GM23338 (cell line): Measurements from ENCODE around the gene FCER2. TPM values are rescaled to one million over a fixed set of nuclear protein-coding genes. Genes with fewer than 3 reads are reported as not detected.

ENCODE experiments used
- ATAC-seq: fragments of 200-7000 bp; cut with Tn5 transposase; 3 replicates; pipeline ENCODE4 v1.9.1; 2020
- DNase-seq: peaks from one replicate; pipeline ENCODE4 v3.0.0-alpha.2; 2015; ENCODE audit warnings: low spot score
- H2AFZ ChIP-seq: fragments of 200-600 bp; sonication (generic); 2 replicates; pipeline ENCODE4 v1.8.0; 2016; ENCODE audit warnings: antibody characterized with exemption, mild to moderate bottlenecking, moderate library complexity
- H3F3A ChIP-seq: fragments of 200-600 bp; sonication (generic); replicated peaks from 2 replicates; pipeline ENCODE4 v1.8.0; 2017; ENCODE audit warnings: antibody characterized with exemption, mixed run types, low read depth
- H3K27ac ChIP-seq: fragments of 200-600 bp; sonication (generic); 2 replicates; pipeline ENCODE4 v1.6.1; 2016; ENCODE audit warnings: low read depth
- H3K27me3 ChIP-seq: fragments of 200-600 bp; sonication (generic); 2 replicates; pipeline ENCODE4 v1.8.0; 2016; ENCODE audit warnings: mild to moderate bottlenecking, mixed run types, moderate library complexity; ENCODE audit not compliant: insufficient read depth
- H3K36me3 ChIP-seq: fragments of 200-600 bp; sonication (generic); 2 replicates; pipeline ENCODE4 v1.8.0; 2016; ENCODE audit warnings: mild to moderate bottlenecking; ENCODE audit not compliant: insufficient read depth
- H3K4me1 ChIP-seq: fragments of 200-600 bp; sonication (generic); 2 replicates; pipeline ENCODE4 v1.8.0; 2016; ENCODE audit warnings: mild to moderate bottlenecking, moderate library complexity; ENCODE audit not compliant: insufficient read depth
- H3K4me2 ChIP-seq: fragments of 200-600 bp; sonication (generic); 2 replicates; pipeline ENCODE4 v1.7.1; 2017; ENCODE audit warnings: mixed run types
- H3K4me3 ChIP-seq: fragments of 200-600 bp; sonication (generic); 2 replicates; pipeline ENCODE4 v1.6.1; 2016; ENCODE audit warnings: mixed run types
- H3K79me2 ChIP-seq: fragments of 200-600 bp; sonication (generic); replicated peaks from 2 replicates; pipeline ENCODE4 v1.8.0; 2017; ENCODE audit warnings: mild to moderate bottlenecking; ENCODE audit not compliant: insufficient read depth
- H3K9me2 ChIP-seq: fragments of 200-600 bp; sonication (generic); 2 replicates; pipeline ENCODE4 v1.8.0; 2017; ENCODE audit not compliant: insufficient read depth
- H4K20me1 ChIP-seq: fragments of 200-600 bp; sonication (generic); replicated peaks from 2 replicates; pipeline ENCODE4 v1.8.0; 2017; ENCODE audit warnings: mild to moderate bottlenecking; ENCODE audit not compliant: insufficient read depth
- H3K27ac Mint-ChIP-seq: 2 replicates; pipeline ENCODE4 v1.8.0; 2020; ENCODE audit warnings: inconsistent platforms, mild to moderate bottlenecking, moderate library complexity, mixed read lengths
- H3K27me3 Mint-ChIP-seq: 3 replicates; pipeline ENCODE4 v1.8.0; 2022; ENCODE audit warnings: low read depth, mild to moderate bottlenecking, moderate library complexity, mixed read lengths, inconsistent platforms; ENCODE audit not compliant: insufficient read depth, poor library complexity
- H3K36me3 Mint-ChIP-seq: 3 replicates; pipeline ENCODE4 v1.8.0; 2021; ENCODE audit warnings: low read depth, mild to moderate bottlenecking, inconsistent platforms, moderate library complexity, mixed read lengths
- H3K4me1 Mint-ChIP-seq: 3 replicates; pipeline ENCODE4 v1.8.0; 2020; ENCODE audit warnings: mild to moderate bottlenecking, inconsistent platforms, mixed read lengths
- H3K4me3 Mint-ChIP-seq: 3 replicates; pipeline ENCODE4 v1.8.0; 2021; ENCODE audit warnings: moderate library complexity, mild to moderate bottlenecking, inconsistent platforms, mixed read lengths
- H3K9me3 Mint-ChIP-seq: 3 replicates; pipeline ENCODE4 v1.8.0; 2020; ENCODE audit warnings: moderate library complexity, mild to moderate bottlenecking, inconsistent platforms, mixed read lengths
- CREB1 ChIP-seq: fragments of 250-450 bp; sonication (Bioruptor Pico); IDR thresholded peaks from 2 replicates; pipeline ENCODE4 v1.5.0; 2020; ENCODE audit warnings: low read depth, mild to moderate bottlenecking, moderate library complexity
- EZH2 ChIP-seq: fragments of 200-600 bp; sonication (generic); IDR thresholded peaks from one replicate; pipeline ENCODE4 v1.8.0; 2017; ENCODE audit warnings: antibody characterized with exemption, mild to moderate bottlenecking, low read depth; ENCODE audit not compliant: unreplicated experiment
- JUNB ChIP-seq: IDR thresholded peaks from one replicate; pipeline ENCODE4 v1.6.1; 2016; ENCODE audit warnings: antibody characterized with exemption; ENCODE audit not compliant: unreplicated experiment
- NANOG ChIP-seq: IDR thresholded peaks from 2 replicates; pipeline ENCODE4 v1.6.1; 2016; ENCODE audit warnings: antibody characterized with exemption, borderline replicate concordance
- POLR2AphosphoS5 ChIP-seq: IDR thresholded peaks from 2 replicates; pipeline ENCODE4 v1.6.1; 2016; ENCODE audit warnings: antibody characterized with exemption, low read depth
- ZNF114 ChIP-seq: fragments of 250-450 bp; sonication (Bioruptor Pico); IDR thresholded peaks from 2 replicates; pipeline ENCODE4 v1.5.0; 2020; ENCODE audit warnings: mild to moderate bottlenecking, moderate library complexity
- polyA plus RNA-seq: library from polyadenylated mRNA; unstranded; fragments of >200 nt; fragmentation: Nextera tagmentation; extraction: Ambion mirVana; gene quantifications from 2 replicates; pipeline ENCODE4 v1.2.1, GENCODE V29; 2016
- total RNA-seq: library from RNA; depleted of rRNA; stranded (reverse); fragments of >200 nt; shearing (Covaris generic); gene quantifications from 2 replicates; pipeline ENCODE4 v1.2.3, GENCODE V29; 2014
- TF ChIP-seq, protein P1 (sequence below): fragments of 250-450 bp; sonication (Bioruptor Pico); IDR thresholded peaks from 2 replicates; pipeline ENCODE4 v1.5.0; 2020; ENCODE audit warnings: mild to moderate bottlenecking, moderate library complexity
- TF ChIP-seq, protein P2 (sequence below): IDR thresholded peaks from one replicate; pipeline ENCODE4 v1.6.1; 2018; ENCODE audit warnings: antibody characterized with exemption; ENCODE audit not compliant: unreplicated experiment

FCER2 gene
- total and polyA plus RNA-seq, 2 experiments from 2014 or later = 0.29 TPM; not detected in 1

DNA sequence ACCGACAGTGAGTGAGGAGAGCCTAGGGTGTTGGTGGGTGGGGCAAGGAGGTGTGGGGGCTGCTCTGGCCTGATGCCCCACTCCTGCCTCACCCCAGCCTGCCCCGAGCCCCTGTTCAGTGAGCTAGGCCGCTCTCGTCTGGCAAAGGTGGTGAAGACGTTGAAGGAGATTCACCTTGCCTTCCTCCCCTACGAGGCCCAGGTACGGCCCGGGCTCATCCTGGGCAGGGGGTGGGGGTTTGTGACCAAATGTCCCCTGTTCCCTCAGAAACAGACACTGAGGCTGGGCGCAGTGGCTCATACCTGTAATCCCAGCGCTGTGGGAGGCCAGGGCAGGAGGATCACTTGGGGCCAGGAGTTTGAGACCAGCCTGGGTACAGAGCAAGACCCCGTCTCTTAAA is 61.1 kb downstream of the FCER2 start:
- ATAC-seq = no peak
- Histone ChIP-seq H3K4me1 (no peaks in the 10 kb centered on the region), H3K4me3 (no peak overlapping the region), H3K27ac (no peak overlapping the region), H3K4me2 (no peak overlapping the region), H4K20me1 (no peaks in the 10 kb centered on the region), H2AFZ (no peak overlapping the region), H3K79me2 (no peaks in the 10 kb centered on the region), H3K36me3 (no peaks in the 10 kb centered on the region), H3K9me2 (no peaks in the 10 kb centered on the region), H3F3A (peaks cover 9% of the 10 kb centered on the region), H3K27me3 (peaks cover 9% of the 10 kb centered on the region)
- TF ChIP-seq EZH2 (no peak), ZNF114 (CRISPR knock-in tag) (no peak)
- TF ChIP-seq, protein P1, sequence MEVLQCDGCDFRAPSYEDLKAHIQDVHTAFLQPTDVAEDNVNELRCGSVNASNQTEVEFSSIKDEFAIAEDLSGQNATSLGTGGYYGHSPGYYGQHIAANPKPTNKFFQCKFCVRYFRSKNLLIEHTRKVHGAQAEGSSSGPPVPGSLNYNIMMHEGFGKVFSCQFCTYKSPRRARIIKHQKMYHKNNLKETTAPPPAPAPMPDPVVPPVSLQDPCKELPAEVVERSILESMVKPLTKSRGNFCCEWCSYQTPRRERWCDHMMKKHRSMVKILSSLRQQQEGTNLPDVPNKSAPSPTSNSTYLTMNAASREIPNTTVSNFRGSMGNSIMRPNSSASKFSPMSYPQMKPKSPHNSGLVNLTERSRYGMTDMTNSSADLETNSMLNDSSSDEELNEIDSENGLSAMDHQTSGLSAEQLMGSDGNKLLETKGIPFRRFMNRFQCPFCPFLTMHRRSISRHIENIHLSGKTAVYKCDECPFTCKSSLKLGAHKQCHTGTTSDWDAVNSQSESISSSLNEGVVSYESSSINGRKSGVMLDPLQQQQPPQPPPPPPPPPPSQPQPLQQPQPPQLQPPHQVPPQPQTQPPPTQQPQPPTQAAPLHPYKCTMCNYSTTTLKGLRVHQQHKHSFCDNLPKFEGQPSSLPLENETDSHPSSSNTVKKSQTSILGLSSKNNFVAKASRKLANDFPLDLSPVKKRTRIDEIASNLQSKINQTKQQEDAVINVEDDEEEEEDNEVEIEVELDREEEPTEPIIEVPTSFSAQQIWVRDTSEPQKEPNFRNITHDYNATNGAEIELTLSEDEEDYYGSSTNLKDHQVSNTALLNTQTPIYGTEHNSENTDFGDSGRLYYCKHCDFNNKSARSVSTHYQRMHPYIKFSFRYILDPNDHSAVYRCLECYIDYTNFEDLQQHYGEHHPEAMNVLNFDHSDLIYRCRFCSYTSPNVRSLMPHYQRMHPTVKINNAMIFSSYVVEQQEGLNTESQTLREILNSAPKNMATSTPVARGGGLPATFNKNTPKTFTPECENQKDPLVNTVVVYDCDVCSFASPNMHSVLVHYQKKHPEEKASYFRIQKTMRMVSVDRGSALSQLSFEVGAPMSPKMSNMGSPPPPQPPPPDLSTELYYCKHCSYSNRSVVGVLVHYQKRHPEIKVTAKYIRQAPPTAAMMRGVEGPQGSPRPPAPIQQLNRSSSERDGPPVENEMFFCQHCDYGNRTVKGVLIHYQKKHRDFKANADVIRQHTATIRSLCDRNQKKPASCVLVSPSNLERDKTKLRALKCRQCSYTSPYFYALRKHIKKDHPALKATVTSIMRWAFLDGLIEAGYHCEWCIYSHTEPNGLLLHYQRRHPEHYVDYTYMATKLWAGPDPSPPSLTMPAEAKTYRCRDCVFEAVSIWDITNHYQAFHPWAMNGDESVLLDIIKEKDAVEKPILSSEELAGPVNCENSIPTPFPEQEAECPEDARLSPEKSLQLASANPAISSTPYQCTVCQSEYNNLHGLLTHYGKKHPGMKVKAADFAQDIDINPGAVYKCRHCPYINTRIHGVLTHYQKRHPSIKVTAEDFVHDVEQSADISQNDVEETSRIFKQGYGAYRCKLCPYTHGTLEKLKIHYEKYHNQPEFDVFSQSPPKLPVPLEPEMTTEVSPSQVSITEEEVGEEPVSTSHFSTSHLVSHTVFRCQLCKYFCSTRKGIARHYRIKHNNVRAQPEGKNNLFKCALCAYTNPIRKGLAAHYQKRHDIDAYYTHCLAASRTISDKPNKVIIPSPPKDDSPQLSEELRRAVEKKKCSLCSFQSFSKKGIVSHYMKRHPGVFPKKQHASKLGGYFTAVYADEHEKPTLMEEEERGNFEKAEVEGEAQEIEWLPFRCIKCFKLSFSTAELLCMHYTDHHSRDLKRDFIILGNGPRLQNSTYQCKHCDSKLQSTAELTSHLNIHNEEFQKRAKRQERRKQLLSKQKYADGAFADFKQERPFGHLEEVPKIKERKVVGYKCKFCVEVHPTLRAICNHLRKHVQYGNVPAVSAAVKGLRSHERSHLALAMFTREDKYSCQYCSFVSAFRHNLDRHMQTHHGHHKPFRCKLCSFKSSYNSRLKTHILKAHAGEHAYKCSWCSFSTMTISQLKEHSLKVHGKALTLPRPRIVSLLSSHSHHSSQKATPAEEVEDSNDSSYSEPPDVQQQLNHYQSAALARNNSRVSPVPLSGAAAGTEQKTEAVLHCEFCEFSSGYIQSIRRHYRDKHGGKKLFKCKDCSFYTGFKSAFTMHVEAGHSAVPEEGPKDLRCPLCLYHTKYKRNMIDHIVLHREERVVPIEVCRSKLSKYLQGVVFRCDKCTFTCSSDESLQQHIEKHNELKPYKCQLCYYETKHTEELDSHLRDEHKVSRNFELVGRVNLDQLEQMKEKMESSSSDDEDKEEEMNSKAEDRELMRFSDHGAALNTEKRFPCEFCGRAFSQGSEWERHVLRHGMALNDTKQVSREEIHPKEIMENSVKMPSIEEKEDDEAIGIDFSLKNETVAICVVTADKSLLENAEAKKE (CRISPR knock-in tag) = no peak
- Mint-ChIP-seq H3K4me1 (no peaks in the 10 kb centered on the region; the same call in 2 of the 3 replicates), H3K36me3 (peaks cover 2% of the 10 kb centered on the region; the same call in 1 of the 3 replicates), H3K9me3 (no peaks in the 10 kb centered on the region; the same call in 2 of the 3 replicates), H3K4me3 (no peak overlapping the region), H3K27me3 (peaks cover 21% of the 10 kb centered on the region), H3K27ac (no peak overlapping the region)
- DNase-seq = no peak

DNA sequence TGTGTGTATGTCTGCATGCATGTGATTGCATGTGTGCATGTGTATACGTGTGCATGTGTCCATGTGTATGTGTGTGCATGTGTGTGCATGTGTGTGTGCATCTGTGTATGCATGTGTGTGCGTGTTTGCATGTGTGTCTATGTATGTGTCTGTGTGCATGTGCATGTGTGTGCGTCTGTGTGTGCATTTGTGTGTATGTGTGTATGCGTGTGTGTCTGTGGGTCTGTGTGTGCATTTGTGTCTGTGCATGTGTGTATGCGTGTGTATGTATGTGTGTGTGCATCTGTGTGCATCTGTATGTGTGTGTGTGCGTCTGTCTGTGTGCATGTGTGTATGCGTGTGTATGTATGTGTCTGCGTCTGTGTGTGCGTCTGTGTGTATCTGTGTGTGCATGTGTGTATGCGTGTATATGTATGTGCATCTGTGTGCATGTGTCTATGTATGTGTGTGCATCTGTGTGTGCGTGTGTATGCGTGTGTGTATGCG is 62.0 kb downstream of the FCER2 start:
- H3K4me3 Mint-ChIP-seq = no peak overlapping the region
- H3K4me1 Mint-ChIP-seq = no peaks in the 10 kb centered on the region; the same call in 2 of the 3 replicates
- no peaks in the 10 kb centered on the region for H3K36me3 ChIP-seq
- H3K27me3 Mint-ChIP-seq = peaks cover 26% of the 10 kb centered on the region
- no peaks in the 10 kb centered on the region; the same call in 2 of the 3 replicates for H3K9me3 Mint-ChIP-seq
- no peak overlapping the region for H3K27ac Mint-ChIP-seq
- H2AFZ ChIP-seq = no peak overlapping the region
- no peaks in the 10 kb centered on the region; the same call in 1 of the 2 replicates for H4K20me1 ChIP-seq
- H3K36me3 Mint-ChIP-seq = no peaks in the 10 kb centered on the region
- no peak overlapping the region for H3K4me2 ChIP-seq
- no peaks in the 10 kb centered on the region for H3K9me2 ChIP-seq
- DNase-seq (no peak), ATAC-seq (no peak)
- no peaks in the 10 kb centered on the region for H3K79me2 ChIP-seq
- peaks cover 9% of the 10 kb centered on the region for H3F3A ChIP-seq
- peaks cover 18% of the 10 kb centered on the region for H3K27me3 ChIP-seq
- no peak overlapping the region for H3K4me3 ChIP-seq
- no peaks in the 10 kb centered on the region for H3K4me1 ChIP-seq
- no peak overlapping the region for H3K27ac ChIP-seq
- TF ChIP-seq JUNB (no peak), CREB1 (CRISPR knock-in tag) (no peak), NANOG (no peak), POLR2AphosphoS5 (no peak)
- TF ChIP-seq, protein P2, sequence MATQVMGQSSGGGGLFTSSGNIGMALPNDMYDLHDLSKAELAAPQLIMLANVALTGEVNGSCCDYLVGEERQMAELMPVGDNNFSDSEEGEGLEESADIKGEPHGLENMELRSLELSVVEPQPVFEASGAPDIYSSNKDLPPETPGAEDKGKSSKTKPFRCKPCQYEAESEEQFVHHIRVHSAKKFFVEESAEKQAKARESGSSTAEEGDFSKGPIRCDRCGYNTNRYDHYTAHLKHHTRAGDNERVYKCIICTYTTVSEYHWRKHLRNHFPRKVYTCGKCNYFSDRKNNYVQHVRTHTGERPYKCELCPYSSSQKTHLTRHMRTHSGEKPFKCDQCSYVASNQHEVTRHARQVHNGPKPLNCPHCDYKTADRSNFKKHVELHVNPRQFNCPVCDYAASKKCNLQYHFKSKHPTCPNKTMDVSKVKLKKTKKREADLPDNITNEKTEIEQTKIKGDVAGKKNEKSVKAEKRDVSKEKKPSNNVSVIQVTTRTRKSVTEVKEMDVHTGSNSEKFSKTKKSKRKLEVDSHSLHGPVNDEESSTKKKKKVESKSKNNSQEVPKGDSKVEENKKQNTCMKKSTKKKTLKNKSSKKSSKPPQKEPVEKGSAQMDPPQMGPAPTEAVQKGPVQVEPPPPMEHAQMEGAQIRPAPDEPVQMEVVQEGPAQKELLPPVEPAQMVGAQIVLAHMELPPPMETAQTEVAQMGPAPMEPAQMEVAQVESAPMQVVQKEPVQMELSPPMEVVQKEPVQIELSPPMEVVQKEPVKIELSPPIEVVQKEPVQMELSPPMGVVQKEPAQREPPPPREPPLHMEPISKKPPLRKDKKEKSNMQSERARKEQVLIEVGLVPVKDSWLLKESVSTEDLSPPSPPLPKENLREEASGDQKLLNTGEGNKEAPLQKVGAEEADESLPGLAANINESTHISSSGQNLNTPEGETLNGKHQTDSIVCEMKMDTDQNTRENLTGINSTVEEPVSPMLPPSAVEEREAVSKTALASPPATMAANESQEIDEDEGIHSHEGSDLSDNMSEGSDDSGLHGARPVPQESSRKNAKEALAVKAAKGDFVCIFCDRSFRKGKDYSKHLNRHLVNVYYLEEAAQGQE = no peak
